K562 (cell line): Measurements from ENCODE around the gene CFAP20DC. TPM values are rescaled to one million over a fixed set of nuclear protein-coding genes. Genes with fewer than 3 reads are reported as not detected.

ENCODE experiments used
- BHLHE40 ChIP-seq: IDR thresholded peaks from 2 replicates; pipeline ENCODE4 v1.6.1; 2011; ENCODE audit warnings: low read length, improper control_type of control experiment
- CBFA2T2 ChIP-seq: fragments of 450-650 bp; conservative IDR thresholded peaks from 2 replicates; pipeline ENCODE4 v1.6.1; 2017; ENCODE audit warnings: mild to moderate bottlenecking
- CBFA2T3 ChIP-seq: fragments of 450-650 bp; IDR thresholded peaks from 2 replicates; pipeline ENCODE4 v1.6.1; 2017
- CTBP1 ChIP-seq: fragments of 450-650 bp; IDR thresholded peaks from 2 replicates; pipeline ENCODE4 v1.6.1; 2016; ENCODE audit warnings: borderline replicate concordance
- DMBX1 ChIP-seq: fragments of 250-450 bp; sonication (Bioruptor Pico); IDR thresholded peaks from 2 replicates; pipeline ENCODE4 v1.8.0; 2022; ENCODE audit warnings: inconsistent platforms, mild to moderate bottlenecking, moderate library complexity, borderline replicate concordance
- EP300 ChIP-seq: IDR thresholded peaks from 2 replicates; pipeline ENCODE4 v1.6.1; 2012; ENCODE audit warnings: low read length, improper control_type of control experiment
- ETV5 ChIP-seq: sonication (generic); formaldehyde crosslinking; IDR thresholded peaks from 2 replicates; pipeline ENCODE4 v1.4.0; 2020; ENCODE audit warnings: low read depth, mild to moderate bottlenecking, missing genetic modification reagents
- HDAC2 ChIP-seq: fragments of 450-650 bp; IDR thresholded peaks from 2 replicates; pipeline ENCODE4 v1.6.1; 2016; ENCODE audit warnings: mild to moderate bottlenecking
- HDAC8 ChIP-seq: fragments of 450-650 bp; IDR thresholded peaks from 2 replicates; pipeline ENCODE4 v1.6.1; 2016; ENCODE audit warnings: mild to moderate bottlenecking, missing genetic modification characterization, moderate library complexity, missing compliant biosample characterization
- HEY1 ChIP-seq: fragments of 250-450 bp; sonication (Bioruptor Pico); IDR thresholded peaks from 2 replicates; pipeline ENCODE4 v1.5.0; 2020; ENCODE audit warnings: mild to moderate bottlenecking, moderate library complexity, borderline replicate concordance
- KLF1 ChIP-seq: fragments of 450-650 bp; IDR thresholded peaks from 2 replicates; pipeline ENCODE4 v1.6.1; 2016; ENCODE audit warnings: missing genetic modification characterization, missing compliant biosample characterization
- MBD2 ChIP-seq: sonication (generic); IDR thresholded peaks from 2 replicates; pipeline ENCODE4 v1.6.1; 2016; ENCODE audit warnings: low read depth, borderline replicate concordance
- MEF2D ChIP-seq: conservative IDR thresholded peaks from 2 replicates; pipeline ENCODE4 v1.6.1; 2016; ENCODE audit warnings: low read depth, missing genetic modification characterization, missing compliant biosample characterization
- NCOA1 ChIP-seq: fragments of 450-650 bp; IDR thresholded peaks from 2 replicates; pipeline ENCODE4 v1.6.1; 2016; ENCODE audit warnings: low read depth
- NFATC3 ChIP-seq: fragments of 450-650 bp; IDR thresholded peaks from 2 replicates; pipeline ENCODE4 v1.6.1; 2017; ENCODE audit warnings: mild to moderate bottlenecking
- NFE2 ChIP-seq: IDR thresholded peaks from 2 replicates; pipeline ENCODE4 v1.6.1; 2014; ENCODE audit warnings: antibody characterized with exemption, low read depth
- NFIC ChIP-seq: fragments of 450-650 bp; IDR thresholded peaks from 2 replicates; pipeline ENCODE4 v1.6.1; 2017; ENCODE audit warnings: mild to moderate bottlenecking, inconsistent platforms
- PPARD ChIP-seq: fragments of 250-450 bp; sonication (Bioruptor Pico); IDR thresholded peaks from 2 replicates; pipeline ENCODE4 v1.8.0; 2022; ENCODE audit warnings: inconsistent platforms, mild to moderate bottlenecking, moderate library complexity
- RBM14 ChIP-seq: fragments of 200-400 bp; formaldehyde crosslinking; IDR thresholded peaks from 2 replicates; pipeline ENCODE4 v1.6.1; 2018; ENCODE audit warnings: low read depth, mild to moderate bottlenecking, low read length, moderate library complexity, borderline replicate concordance; ENCODE audit not compliant: insufficient read depth
- SP1 ChIP-seq: sonication (generic); formaldehyde crosslinking; IDR thresholded peaks from 2 replicates; pipeline ENCODE4 v1.8.1; 2022; ENCODE audit warnings: mild to moderate bottlenecking, missing genetic modification reagents
- TCF3 ChIP-seq: sonication (generic); formaldehyde crosslinking; IDR thresholded peaks from 2 replicates; pipeline ENCODE4 v1.4.0; 2020; ENCODE audit warnings: mild to moderate bottlenecking, missing genetic modification reagents
- TFAP4 ChIP-seq: sonication (generic); formaldehyde crosslinking; IDR thresholded peaks from 2 replicates; pipeline ENCODE4 v1.8.0; 2022; ENCODE audit warnings: missing genetic modification reagents, mild to moderate bottlenecking, moderate library complexity, borderline replicate concordance
- VEZF1 ChIP-seq: fragments of 200-800 bp; sonication (Bioruptor generic); IDR thresholded peaks from 2 replicates; pipeline ENCODE4 v1.6.1; 2017; ENCODE audit warnings: missing genetic modification characterization, missing compliant biosample characterization
- ZBTB7A ChIP-seq: IDR thresholded peaks from 2 replicates; pipeline ENCODE4 v1.6.1; 2011; ENCODE audit warnings: low read depth, mild to moderate bottlenecking, low read length, moderate library complexity, borderline replicate concordance; ENCODE audit not compliant: control insufficient read depth
- ZNF316 ChIP-seq: fragments of 450-650 bp; IDR thresholded peaks from 2 replicates; pipeline ENCODE4 v1.6.1; 2016
- polyA plus RNA-seq, 8 experiments: library from polyadenylated mRNA; depleted of rRNA in 4 of 8; stranded (reverse) in 5 of 8; unstranded in 3 of 8; fragments of >200 nt; fragmentation: Nextera tagmentation in 2 of 8; fragmentation: Illumina TruSeq in 1 of 8; extraction: Ambion mirVana in 2 of 8; extraction: Trizol in 1 of 8; gene quantifications; 2 replicates each; pipeline versions ENCODE4 v1.2.1 to v1.2.3, GENCODE V29; 2011 to 2014; ENCODE audit warnings: inconsistent platforms in 1 of 8, missing spikeins in 1 of 8
- total RNA-seq, 7 experiments: library from RNA; depleted of rRNA in 6 of 7; stranded (reverse); fragments of >200 nt in 6 of 7; fragmentation: Illumina TruSeq in 2 of 7; extraction: Trizol in 2 of 7; gene quantifications; 2 replicates each; pipeline versions ENCODE4 v1.2.1 to v1.2.3, GENCODE V29; 2011 to 2021; ENCODE audit warnings: low replicate concordance in 1 of 7
- TF ChIP-seq, protein P1 (sequence below): fragments of 450-650 bp; IDR thresholded peaks from 2 replicates; pipeline ENCODE4 v1.7.0; 2016; ENCODE audit warnings: borderline replicate concordance

The CFAP20DC gene
- total and polyA plus RNA-seq, 9 of the 15 experiments (the other 6 are each of a cell fraction or from before 2014, with no cell fraction given), result 1.6 to 5.9 (median 4.6) TPM

- TF ChIP-seq ETV5 (CRISPR knock-in tag) (peak; percentile 56; the same call in 1 of the 2 replicates), RBM14 (no peak), BHLHE40 (peak; percentile 12; the same call in 1 of the 2 replicates), HDAC8 (tag) (no peak), DMBX1 (CRISPR knock-in tag) (no peak), PPARD (no peak), ZNF316 (peak; percentile 63; the same call in 1 of the 2 replicates), NFE2 (peak; percentile 71), EP300 (peak; percentile 60; the same call in 1 of the 2 replicates), TFAP4 (CRISPR knock-in tag) (peak; percentile 55; the same call in 1 of the 2 replicates), CBFA2T2 (peak; percentile 61), NFATC3 (peak; percentile 98), SP1 (CRISPR knock-in tag) (no peak), MEF2D (tag) (0 out of 2 replicates have a peak, but pooled peaks have one; percentile 20), ZBTB7A (0 out of 2 replicates have a peak, but pooled peaks have one; percentile 57), CBFA2T3 (peak; percentile 77), HDAC2 (0 out of 2 replicates have a peak, but pooled peaks have one; percentile 61), MBD2 (0 out of 2 replicates have a peak, but pooled peaks have one; percentile 30), VEZF1 (CRISPR knock-in tag) (peak; percentile 88), KLF1 (0 out of 2 replicates have a peak, but pooled peaks have one; percentile 37), CTBP1 (0 out of 2 replicates have a peak, but pooled peaks have one; percentile 25), HEY1 (no peak), NCOA1 (no peak), TCF3 (peak; percentile 80), NFIC (peak; percentile 95)
- TF ChIP-seq, protein P1, sequence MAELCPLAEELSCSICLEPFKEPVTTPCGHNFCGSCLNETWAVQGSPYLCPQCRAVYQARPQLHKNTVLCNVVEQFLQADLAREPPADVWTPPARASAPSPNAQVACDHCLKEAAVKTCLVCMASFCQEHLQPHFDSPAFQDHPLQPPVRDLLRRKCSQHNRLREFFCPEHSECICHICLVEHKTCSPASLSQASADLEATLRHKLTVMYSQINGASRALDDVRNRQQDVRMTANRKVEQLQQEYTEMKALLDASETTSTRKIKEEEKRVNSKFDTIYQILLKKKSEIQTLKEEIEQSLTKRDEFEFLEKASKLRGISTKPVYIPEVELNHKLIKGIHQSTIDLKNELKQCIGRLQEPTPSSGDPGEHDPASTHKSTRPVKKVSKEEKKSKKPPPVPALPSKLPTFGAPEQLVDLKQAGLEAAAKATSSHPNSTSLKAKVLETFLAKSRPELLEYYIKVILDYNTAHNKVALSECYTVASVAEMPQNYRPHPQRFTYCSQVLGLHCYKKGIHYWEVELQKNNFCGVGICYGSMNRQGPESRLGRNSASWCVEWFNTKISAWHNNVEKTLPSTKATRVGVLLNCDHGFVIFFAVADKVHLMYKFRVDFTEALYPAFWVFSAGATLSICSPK, result no peak
These were observed 150.5 kb downstream of the CFAP20DC start (continued) for GRCh38 chr3:58899159-58899952.
